HG02763 (cell line): ENCODE data around the gene RAB13.
A peak's percentile ranks its signal among the peaks of the same experiment; 100 is the strongest.

Source experiments
- ATAC-seq: cut with Tn5 transposase; IDR thresholded peaks from one replicate; pipeline ENCODE4 v1.9.1; 2021; ENCODE audit warnings: mild to moderate bottlenecking, moderate library complexity; ENCODE audit not compliant: unreplicated experiment

Gene RAB13

DNA sequence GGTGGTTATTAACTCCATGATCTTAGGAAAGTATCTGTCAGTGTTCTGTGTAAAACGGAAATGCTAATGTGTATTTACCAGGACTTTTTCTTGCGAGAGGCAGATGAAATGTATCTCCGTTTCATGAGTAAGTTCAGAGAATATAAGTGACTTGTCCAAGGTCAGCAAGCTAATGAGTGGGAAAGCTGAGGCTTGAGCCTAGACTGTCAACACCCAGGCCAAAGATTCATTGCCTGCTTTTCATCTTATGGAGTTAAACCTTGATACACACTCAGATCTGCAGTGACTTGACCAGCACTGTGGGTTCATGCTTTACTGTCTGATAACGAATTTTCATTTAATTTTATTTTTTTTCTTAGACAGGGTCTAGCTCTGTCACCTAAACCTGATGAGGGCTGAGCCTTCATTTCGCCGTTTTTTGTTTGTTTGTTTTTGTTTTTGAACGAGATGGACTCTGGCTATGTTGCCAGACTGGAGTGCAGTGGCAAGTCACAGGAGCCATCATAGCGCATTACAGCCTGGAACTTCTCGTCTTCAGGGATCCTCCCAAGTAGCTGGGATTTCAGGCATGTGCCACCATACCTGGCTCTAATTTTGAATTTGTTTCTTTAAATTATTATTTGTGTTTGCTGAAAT is 7.7 kb downstream of the RAB13 start:
- ATAC-seq: no peak

DNA sequence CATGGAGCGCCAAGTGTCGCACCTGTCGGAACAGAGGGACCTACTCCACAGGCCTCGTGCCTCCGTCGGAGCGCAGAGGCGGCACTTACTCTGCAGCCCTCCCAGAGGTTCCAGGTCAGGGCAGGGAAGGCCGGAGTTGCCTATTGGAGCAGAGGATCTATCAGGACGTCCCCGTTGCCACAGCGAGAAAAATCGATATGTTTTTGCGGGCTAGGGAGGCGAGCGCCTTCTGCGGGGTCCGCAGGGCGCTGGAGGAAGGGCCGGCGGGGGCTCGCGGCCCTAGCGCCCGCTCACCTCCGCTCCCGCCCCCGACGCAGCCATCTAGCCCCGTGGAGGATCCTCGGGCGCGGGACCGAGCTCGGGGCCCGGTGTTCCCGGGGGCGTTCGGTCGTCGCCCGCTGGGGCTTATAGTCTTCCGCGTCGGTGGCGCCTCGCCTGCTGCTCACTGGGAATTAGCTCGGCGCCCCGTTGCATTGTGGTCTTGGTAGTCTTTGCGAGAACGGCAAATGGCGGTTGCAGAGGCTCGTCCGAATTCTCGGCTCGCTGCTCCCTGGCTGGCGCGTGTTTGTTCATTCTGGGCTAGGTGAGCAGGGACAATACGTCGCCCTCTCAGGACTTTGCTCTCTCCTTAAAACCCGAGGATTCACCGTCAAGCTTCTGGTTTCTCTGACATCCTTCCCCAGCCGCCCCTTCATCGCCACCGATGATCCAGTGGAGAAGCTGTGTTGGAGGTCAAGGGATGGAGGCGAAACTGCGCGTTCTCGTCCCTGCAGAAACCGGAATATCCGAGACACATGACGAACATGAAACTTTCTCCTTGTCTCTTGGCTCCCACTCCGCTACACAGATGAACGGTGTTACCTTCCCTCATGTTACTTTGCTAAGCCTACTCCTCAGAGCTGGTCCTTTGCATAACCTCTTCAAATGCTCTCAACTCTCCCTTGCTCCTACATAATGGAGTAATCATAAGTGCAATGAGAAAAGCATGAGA is 8.6 kb downstream of the RAB13 start, which contains the start of gene JTB:
JTB (minus strand) TSS at position 425 of the 991 bp plus-strand sequence; CDS start at position 3, 422 bp downstream.
- peak; percentile 76 for ATAC-seq

DNA sequence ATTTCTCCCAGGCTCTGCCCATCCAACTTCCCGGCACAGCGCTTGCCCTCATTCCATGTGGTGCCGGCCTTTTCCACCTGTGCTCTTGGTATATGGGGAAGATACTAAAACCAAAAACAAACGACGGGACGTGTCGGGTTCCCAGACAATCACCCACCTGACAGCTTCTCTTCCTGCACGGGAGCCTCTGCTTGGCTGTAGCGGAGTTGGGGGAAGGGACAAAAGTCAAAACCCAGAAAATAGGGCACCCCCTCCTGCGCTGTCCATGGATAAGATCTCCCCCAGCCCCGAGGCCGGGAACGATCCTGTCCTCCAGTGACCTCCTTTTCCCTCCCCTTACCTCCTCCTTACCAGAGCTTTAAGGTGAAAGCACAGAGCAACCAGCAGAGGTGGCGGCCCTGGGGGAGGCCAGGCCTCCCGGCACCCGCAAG is 9.3 kb downstream of the RAB13 start:
- no peak for ATAC-seq

DNA sequence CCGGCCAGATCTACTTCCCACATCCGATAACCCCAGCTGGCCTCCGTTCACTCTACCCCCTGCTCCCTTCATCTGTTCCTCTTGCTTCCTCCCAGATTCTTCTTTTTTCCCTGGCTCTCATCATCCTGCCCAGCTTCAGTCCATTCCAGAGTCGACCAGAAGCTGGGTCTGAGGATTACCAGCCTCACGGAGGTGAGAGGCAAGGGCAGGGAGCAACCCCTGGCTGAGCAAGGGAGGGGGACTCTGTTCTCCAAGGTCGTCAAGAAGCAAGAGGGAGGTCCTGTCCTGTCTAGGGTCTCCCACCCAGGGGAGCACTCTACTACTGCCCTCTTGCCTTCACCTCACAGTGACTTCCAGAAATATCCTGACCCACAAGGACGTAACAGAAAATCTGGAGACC is 12.6 kb downstream of the RAB13 start:
- ATAC-seq: no peak

DNA sequence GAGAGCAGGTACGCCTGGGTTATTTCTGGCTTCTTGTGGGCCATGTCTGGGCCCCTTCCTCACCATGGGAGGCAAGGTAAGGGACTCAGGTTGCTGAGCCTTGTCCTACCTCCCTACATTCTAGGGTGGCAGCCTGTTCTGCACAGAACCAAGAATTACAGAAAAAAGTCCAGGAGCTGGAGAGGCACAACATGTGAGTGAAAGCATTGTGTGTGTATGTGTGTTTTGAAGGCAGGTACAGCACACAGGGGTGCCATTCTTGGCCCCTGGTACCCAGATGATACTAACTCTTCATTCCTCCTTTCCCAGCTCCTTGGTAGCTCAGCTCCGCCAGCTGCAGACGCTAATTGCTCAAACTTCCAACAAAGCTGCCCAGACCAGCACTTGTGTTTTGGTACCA is 13.1 kb downstream of the RAB13 start:
- no peak for ATAC-seq

DNA sequence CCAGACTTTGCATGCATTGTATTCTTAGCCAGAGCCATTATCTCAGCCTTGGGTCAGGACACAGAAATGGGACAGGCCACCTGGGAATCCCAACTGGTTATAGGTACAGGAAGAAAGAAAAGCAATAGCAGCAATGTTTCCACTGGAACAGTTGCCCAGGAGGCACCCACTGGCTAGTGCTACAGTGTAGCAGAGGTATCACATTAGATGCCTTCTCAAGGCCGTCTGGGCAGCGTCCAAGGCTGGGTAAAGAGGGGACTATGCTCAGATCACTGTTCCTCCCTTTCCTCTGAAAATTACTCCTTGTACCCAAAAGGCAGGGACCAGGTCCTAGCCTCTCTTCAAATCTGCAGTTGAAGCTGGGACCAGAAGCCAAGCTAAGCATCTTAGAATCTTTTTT is 15.8 kb downstream of the RAB13 start:
- no peak for ATAC-seq

DNA sequence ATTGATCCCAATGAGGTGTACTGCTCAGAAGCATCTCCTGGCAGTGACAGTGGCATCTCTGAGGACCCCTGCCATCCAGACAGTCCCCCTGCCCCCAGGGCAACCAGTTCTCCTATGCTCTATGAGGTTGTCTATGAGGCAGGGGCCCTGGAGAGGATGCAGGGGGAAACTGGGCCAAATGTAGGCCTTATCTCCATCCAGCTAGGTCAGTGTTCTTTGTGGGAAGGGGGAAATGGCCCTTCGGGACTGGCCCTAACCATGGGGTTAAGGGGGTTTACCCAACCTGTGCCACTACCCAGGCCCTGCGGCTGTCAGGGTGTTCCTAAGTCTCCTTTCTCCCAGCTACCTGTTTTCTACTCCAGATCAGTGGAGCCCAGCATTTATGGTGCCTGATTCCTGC is 17.2 kb downstream of the RAB13 start:
- ATAC-seq: no peak

DNA sequence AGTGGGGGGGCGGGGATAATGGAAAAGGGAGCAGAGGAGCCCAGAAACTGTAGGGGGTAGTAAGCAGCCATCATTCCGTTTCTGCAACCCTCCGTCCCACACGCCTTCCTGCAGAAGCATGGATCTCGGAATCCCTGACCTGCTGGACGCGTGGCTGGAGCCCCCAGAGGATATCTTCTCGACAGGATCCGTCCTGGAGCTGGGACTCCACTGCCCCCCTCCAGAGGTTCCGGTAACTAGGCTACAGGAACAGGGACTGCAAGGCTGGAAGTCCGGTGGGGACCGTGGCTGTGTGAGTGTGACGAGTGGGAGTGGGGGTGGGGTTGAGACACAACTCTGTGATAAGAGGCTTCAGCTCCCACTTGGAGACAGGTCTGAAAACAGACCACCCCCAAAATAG is 17.7 kb downstream of the RAB13 start:
- ATAC-seq: no peak

DNA sequence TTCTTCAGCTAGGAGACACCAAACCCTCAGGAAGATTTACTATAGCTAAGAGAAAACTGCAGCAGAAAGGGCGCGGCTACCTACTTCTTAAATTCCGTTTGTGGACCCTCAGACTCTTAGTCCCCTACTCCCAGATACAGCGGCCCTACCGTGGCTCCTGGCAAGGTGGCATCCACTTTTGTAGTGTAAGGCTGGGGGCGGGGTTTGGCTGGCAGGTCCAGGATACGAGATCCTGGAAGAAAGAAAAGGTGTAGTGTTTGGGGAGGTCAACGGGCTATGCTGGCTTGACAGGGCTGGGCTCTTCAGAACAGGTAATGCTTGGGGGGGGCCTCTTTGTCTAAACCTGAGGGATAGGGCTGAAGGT is 18.2 kb downstream of the RAB13 start:
- no peak for ATAC-seq

DNA sequence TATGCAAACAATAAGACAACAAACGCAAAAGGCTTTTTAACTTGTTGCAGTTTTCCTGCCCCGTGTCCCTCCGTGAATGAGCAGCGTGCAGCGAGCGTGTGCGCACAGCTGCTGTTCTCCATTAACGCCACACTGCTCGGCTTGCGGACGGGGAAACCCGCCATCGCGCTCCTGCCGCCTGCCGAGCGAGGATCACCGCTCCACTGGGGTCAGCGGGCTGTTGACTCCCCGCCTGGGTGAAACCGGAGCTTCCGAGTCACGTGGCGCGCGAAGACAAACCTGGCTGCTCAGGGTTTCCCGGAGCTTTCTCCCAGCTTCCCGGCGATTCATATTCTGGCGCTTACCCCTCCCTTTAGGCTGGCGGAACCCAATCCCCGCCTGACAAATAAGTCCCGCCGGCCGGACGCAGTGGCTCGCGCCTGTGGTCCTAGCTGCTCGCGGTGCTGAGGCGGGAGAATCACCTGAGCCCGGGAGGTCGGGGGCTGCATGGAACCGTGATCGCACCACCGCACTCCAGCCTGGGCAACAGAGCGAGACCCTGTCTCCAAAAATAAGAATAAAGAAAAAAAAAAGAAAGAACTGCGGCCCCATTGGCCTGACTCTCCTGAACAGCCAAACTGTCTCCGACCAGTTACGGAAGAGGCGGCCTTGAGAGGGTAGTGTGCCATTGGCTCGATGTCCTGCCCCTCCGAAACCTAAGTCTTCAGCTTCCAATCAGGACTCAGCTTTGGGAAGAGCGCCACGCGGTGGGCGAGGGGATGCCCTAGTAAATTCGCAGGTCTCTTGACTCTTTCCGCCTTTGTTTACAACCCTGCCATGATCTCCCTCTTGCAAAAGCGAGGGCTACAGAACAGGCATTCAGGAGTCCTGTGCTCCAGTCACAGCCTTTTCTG is 18.8 kb downstream of the RAB13 start, which contains the start of gene CREB3L4:
CREB3L4 (plus strand) TSS at position 796 of the 893 bp plus-strand sequence. CDS start 624 bp downstream, outside the sequence.
- peak; percentile 59 for ATAC-seq

DNA sequence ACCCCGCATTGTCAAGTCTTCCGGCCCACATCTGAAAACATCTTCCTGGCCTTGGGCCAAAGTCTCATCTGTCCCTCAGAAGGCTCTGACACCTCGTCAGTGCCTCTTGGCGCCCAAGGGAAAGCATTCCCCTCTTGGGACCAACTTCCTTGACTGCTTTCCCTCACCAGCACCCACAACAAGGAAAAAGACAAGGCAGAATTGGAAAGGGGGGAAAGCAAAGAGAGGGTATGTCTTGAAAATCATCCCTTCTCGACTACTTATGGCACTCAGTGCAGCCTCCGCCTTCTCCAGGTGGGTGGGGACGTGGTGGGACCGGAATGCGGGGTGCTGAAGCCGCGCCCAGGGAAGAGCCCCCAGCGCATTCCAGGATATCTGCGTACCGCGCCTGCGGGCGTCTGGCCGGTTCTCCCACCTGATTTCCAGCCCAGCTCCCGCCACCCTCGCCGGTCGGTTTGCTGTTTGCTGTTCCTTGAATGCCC is 22.2 kb downstream of the RAB13 start:
- ATAC-seq: peak; percentile 4

DNA sequence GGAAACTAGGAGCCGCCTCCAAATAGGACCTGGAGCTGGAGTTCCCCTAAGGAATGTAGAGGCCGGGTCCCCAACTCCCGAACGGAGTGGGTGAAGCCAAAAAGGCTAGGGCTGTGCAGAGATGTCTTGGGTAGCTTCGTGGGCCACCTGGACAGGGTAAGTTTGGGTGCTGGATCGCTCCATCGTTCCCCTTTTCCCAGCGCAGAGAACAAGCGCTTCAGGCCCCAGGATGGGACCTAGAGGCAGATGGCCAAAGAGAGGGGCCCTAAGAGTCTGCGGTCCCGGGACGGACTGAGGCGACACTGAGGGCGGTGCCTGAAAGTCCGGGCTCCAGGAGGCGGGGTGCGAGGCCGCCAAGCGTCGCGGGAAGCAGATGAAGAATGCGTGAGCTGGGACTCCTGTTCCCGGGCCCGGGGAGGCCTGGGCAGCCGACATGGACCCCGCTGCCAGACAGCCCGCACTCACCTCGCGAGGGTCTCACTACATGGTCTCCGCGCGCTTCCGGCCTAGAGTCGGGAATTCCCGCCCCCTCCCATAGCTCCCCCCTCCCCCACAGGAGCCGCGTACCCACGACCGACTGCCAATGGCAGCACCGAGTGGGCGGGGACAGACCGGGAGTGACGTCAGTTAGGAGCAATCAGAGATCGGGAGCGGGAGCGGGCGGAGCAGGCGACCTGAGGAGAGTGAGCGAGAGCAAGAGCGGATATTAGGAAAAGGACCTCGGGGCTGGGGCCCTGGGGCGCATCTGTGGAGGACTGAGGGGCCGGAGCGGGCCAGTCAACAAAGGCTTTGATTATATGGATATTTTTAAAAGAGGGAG is 22.9 kb downstream of the RAB13 start, which contains the start of gene SLC39A1:
SLC39A1 (minus strand) TSS at position 508 of the 820 bp plus-strand sequence. CDS start 822 bp downstream, outside the sequence.
- peak; percentile 48 for ATAC-seq

DNA sequence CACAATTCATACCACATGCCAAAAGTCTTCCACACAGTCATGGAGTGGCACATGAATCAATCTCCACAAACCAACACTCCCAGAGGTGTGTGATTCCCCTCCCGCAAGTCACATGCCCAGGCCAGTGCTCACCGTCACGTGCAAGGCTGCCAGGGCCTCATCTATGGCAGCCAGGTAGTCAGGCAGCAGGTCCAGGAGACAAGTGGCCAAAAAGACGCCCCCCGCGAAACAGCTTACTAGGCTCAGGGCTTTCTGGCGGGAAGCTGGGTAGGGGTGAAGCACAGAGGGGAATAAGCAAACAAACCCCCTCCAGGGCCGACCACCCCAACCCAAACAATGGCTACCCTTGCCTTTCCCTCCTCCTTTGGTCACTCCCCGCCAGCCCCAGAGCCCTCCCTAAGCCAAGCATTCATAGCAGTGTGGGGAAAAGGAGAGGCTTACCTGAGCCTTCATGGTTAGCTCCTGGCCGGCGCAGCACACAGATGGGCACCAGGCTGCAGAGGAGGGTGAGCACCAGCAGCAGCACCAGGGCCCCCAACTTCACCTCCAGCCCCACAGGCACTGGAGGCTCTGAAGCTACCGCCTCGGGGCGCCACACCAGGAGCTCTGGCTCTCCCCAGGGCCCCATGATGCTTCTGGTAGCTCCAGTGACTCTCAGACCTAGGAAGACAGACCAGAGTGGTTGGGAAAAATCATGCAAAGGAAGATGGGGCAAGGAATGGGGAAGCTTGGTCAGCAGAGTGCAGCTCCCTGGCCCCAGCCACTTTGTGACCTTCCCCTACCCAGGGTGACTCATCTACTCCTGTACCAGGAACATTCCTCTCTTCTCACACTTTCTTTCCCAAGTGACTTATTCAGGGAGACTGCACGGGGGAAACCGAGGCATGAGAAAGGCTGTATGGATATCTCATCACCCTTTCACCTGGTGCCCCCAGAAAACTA is 23.8 kb downstream of the RAB13 start:
- no peak for ATAC-seq

DNA sequence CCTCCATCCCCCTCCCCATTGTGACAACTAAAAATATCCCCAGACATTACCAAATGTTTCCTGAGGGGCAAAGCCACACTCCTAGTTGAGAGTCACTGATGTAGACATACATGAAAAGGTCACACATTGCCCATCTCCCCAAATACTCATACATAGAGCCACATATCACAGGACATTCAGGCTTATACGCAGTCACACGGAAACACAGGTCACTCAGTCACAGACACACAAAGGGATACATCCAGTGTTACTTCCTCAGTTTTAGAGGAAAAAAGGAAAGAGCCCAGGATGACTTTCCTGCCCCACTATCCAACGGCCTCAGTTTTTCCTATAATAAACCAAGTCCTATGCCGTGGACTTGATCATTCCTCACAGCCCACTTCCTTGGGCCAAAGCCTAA is 24.7 kb downstream of the RAB13 start:
- no peak for ATAC-seq

DNA sequence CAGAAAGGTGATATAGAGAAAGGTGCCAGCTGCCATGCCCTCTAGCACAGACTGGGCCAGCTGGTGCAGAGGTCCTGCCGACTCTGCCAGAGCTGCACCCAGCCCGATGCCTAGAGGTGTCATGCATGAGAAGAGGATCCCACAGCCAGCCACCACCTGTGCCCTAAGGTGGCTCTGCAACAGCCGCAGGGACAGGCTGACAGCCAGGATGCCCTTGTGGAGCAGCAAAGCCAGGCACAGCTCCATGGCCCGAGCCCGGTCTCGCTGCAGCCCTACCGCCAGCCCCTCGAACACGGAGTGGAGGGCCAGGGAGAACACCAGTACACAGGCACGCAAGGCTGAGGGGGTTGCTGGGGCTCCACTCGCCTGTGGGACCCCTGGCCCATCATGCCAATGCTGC is 25.9 kb downstream of the RAB13 start:
- ATAC-seq: no peak

DNA sequence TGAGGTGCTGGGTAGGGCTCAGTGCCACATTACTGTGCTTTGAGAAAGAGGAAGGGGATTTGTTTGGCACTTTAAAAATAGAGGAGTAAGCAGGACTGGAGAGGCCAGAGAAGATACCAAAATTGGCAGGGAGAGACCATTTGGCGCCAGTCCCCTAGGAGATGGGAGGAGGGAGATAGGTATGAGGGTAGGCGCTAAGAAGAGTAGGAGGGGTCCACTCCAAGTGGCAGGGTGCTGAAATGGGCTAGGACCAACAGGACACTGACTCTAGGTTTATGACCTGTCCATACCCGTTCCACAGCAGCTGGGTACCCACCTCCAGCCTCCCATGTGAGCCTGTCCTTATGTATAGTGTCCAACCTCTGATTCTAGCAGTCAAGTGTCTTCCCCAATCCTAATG is 26.7 kb downstream of the RAB13 start:
- ATAC-seq: no peak

DNA sequence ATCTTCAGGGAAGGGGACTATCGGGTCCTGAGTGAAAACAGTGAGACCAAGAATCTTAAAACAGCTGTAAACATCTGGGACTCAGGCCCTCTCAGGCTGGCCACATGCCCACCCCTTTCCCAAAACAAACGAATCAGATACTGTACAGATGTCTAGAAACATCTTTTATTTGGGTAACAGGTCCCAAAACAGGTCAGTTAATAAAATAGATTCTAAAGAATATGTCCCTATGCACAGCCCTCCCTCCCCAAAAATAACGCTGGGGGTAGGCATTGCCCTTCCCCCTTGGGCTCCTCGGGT is 27.2 kb downstream of the RAB13 start:
- ATAC-seq: no peak

DNA sequence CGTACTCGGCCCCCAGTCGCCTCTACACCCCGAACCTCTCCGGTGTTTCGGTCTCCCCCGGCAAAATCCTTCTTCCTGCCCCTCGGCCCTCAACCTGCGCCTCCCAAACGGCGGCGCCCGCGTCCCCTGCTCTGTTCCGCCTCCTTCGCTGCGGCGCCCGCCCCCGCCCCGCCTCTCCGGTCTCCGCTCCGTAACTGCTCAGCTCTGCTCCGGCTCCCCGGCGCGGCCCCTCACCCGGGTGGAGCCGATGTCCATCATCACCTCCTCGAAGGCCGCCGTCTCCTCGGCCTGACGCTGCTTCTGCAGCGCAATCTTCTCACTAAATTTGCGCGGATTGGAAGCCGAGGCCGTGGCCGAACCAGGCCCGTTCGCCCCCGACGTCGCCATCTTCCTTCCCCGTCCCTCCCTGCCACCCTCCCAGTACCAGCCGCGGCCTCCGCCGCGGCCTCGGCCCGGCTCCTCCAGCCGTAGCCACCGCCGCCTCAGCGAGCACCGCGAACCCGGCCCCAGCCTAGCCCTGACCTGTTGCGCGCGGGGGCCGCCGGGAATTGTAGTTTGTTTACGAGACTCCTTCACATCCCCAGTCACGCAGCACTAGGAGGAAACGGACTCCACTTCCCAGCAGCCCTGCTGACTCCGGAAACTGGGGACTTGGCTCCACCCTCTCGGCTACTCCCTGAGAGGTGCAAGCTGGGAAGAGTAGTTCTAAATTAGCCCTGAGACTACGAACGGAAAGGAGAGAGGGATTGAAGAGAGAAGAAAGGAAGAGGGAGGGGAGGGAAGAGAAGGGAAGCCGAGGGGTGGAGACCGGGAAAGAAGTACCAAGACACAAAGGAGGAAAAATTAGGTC is 27.8 kb downstream of the RAB13 start, which contains the start of gene CRTC2:
CRTC2 (minus strand) TSS at position 502 of the 850 bp plus-strand sequence; CDS start at position 387, 115 bp downstream.
- ATAC-seq: peak; percentile 73
